Hematopoietic multipotent progenitor cell treated with erythropoietin and hydrocortisone succinate and interleukin-3 and kit ligand, for 8 days (in vitro differentiated cells): ENCODE results near the gene ASPG.

ENCODE experiments used
- DNase-seq: peaks from one replicate; pipeline ENCODE4 v3.0.0-alpha.2; 2015

ASPG gene

DNA sequence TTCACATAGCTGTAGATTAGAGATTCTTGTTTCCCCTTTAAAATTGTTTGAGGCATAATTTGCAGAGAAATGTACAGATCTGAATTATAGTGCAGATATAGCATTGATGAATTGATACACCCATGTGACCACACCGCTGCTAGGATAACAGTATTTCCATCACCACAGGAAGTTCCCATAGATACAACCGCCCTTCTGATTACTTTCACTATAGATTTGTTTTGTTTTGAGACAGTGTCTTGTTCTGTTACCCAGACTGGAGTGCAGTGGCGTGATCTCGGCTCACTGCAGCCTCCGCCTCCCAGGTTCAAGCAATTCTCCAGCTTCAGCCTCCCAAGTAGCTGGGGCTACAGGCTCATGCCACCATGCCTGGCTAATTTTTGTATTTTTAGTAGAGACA lies 8.8 kb upstream of the ASPG start:
- no peak for DNase-seq

DNA sequence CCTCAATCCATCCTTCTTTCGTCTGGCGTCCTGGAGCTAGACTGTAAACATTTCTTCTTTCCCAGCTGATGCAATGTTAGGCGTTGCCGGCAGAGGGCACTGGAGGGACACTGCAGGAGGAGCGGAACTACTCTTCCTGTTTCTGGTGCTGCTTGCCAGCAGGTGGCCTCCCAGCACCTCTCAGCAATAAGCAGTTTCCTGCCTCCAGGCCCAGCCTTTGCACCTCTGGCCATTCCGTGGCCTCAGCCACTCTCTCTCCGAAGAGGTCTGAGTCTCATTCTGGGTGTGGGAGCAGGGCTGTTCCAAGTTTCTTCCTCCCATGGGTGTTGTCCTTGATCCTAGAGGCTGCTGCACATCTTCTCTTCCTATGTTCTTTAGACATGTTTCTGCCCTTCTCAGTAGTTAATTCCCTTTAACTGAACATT lies 7.5 kb upstream of the ASPG start:
- peak; percentile 90 for DNase-seq

GRCh38 chr14:104080376-104081260 lies 4.9 kb upstream of the ASPG start:
- no peak for DNase-seq

DNA sequence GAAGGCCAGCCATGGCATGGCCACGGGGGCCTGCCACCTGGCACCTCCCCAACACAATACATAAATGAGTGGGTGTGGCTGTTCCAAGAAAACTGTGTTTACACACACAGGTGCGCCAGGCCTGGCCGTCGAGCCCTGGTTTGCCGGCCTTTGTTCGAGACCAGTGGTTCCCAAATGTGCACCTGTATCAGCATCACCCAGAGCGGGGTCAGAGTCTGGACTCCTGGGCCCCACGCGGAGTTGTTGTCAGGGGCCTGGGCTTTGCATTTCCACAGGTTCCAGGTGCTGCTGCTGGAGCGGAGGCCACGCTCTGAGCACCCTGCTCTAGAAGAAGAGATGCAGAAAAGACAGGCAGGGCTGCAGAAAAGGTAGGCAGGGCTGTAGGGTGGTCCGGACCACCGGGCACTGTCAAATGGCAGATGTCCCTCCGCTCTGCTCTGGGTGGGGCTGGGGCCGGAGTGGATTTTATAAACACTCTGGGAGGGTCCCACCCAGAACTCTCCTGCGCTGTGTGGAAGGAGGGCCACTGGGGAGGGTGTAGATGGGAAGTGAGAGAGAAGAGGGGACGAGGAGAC lies 4.2 kb upstream of the ASPG start:
- DNase-seq = no peak

DNA sequence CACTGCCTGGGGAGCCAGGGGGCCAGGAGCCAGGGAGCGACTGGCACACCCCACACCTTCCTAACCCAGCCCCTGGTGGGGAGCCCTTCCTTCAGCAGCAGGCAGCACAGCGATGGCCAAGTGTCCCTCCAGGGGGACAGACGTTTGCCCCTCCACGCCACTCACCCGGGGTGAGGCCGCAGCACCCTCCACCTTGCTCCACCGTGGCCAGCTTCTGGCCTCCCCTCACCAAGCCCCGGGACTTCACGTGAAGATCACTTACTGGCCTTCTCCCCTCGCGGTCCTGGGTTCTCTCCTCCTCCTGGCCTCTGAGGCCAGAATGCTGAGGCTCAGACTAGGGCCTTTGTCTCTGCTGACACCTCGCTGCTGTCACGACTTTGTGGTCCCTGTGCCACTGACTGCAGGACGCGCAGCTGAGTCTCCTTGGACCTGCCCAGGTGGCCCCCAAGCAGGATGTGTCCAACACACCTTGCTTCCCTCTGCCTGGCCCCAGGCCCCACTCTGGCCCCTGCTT lies 3.5 kb upstream of the ASPG start:
- DNase-seq = no peak

GRCh38 chr14:104082807-104083206 lies 2.7 kb upstream of the ASPG start:
- no peak for DNase-seq

- DNase-seq = no peak
Observed at GRCh38 chr14:104084251-104085002, 1.1 kb upstream of the ASPG start.

- no peak for DNase-seq
Observed at GRCh38 chr14:104085889-104086201, 345 bp downstream of the ASPG start.

- DNase-seq = no peak
Observed at GRCh38 chr14:104086210-104086660, 735 bp downstream of the ASPG start.

DNA sequence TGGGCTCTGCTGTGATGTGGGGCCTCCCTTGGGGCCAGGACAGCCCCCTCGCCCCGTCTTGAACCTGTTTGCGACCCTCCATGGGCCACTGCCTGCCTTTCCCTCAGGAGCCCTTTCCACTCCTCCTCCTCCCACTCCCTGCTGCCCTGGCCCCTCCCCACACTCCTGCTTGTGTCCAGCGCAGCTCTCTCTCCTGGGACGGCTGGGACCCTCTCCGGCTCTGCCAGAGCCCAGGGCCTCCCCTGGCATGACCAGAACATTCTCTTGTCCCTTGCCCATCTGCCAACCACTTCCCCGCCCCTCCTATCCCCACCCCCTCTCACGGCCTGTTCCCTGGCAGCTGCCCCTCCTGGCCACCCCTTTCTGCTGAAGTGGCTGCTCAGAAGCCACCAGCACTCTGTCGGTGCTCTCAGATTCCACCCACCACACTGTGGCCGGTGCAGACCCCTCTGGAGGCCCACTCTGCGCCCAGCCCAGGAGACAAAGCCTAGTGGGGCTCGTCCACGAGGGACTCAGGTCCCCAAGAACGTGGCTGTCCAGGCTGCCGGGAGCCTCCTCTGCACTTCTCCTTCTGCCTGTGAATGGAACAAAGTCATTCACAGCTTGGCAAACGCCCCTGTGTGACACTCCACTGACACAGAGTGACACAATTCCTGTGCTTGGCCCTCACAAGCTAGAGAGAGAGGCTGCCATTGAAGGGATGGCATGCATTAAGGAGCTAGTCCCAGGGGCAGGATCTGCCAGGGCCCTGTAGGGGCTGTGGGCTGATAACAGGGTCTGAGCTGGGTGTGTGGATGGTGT lies 1.4 kb downstream of the ASPG start:
- DNase-seq = no peak

DNA sequence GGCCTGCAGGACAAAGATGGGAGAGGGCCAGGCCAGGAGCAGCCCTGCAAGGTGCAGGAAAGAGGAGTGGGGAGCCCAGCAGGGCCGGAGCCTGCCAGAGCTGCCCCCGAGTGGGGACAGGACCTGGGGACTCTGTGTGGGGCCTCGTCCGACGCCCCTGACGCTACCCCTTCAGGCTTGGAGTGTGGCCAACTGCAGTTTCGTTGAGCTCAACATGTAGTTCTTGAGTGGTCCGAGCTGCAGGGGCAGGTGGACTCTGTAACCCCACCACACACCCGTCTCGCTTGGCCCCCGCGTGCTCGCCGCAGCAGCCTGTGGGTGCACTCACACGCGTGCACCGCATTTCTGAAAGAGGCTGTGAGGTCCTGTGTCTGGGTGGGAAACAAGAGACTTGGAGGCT lies 2.0 kb downstream of the ASPG start:
- DNase-seq = no peak

DNA sequence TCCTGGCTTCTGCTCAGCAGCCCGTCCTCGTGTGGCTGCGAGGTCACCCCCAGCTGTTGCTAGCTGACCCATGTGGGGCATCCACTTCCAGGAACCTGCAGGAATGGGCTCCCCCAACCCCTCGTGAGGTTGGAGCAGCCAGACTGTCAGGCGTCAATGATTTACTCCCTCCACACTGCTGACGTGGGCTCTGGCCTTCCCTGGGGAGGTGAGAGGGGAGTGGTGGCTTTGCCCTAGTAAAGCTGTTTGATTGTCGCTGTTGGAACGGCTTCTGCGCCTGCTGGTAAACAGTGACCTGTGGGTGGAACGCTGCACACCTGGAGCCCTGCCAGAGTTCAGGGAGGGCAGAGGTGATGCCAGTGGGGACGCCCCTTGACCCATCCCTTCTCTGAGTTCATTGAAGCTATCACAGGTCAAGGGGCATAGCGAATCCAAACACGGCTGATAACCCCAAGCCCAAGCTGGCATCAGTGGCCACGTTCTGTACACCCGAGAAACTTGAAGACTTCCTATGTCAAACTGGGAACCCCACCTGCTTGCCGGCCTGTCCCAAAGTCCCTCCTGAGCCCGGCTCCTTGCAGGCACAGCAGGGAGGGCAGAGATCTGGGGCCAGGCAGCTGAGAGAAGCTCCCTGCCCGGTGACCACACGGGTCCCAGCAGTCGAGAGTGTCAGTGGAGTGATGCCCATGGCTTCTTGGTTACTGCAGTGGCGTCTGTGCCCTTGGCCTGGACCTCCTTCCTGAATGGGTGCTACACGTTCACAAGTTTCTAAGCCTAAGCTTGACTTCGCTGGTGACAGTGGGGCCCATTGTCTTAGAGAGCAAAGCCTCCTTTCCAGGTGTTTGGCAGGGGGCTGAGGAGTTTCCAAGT lies 2.7 kb downstream of the ASPG start:
- DNase-seq = no peak

DNA sequence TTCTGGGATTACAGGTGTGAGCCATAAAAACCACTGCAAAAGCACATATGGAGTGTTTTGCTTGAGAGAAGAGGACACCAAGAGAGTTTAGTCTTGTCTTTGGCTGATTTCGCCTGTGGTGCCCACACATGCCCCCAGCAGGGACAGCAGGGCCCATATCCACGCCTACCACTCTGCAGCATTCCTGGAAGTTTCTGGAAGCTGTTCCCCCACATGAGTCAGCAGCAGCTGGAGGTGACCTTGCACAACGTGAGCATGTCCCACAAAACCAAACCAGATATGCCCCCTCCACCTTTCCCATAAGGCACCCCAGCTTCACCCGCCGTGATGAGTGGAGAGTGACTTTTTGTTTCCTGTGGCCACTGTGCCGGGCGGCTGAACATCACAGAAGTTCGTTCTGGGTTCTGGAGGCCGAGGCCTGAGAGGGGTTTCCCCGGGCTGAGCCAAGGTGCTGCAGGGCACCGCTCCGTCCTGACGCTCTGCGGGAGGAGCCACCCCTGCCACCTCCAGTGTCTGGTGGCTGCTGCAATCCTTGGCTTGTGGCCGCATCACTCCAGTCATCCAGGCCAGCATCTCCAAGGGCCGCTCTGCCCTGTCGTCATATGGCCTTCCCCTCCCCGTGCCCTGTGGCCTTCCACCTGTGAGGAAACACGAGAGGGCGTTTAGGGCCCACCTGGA lies 4.7 kb downstream of the ASPG start:
- DNase-seq = no peak

DNA sequence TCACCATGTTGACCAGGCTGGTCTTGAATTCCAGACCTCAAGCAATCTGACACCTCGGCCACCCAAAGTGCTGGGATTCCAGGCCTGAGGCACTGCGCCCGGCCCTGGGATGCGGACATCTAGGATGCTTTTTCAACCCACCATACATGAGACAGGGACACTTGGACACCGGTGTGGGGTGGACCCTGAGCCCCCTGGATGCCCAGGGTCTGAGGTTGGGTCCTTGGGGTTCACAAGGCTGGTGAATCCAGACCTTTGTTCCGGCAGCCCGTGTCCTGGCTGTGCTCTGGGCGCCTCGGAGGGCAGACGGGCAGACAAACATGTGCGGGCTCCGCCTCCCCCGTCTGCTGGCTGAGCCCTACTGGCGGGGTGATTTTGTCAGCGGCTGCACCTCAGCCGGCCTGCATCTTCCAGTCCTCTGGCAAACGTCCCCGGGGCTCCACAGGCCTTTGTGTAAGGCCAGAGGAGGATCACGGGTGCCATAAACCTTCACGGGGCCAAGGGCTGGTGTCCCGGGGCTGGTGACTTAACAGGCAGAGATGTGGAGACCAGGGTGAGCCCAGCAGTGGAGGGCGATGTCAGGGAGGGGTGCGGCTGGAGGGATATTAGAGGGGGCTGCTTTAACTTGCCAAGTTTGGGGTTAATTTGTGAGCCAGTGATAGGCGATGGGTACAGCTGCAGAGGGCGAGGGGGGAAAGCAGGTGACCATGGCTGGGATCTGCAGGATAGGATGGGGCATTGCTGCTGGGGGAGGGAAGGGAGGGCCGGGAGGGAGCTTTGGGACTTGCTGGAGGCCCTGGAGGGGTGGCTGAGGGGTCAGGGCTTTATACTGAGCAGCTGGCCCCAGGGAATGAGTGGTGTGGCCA lies 5.8 kb downstream of the ASPG start:
- no peak for DNase-seq

GRCh38 chr14:104091927-104092771 lies 6.6 kb downstream of the ASPG start:
- no peak for DNase-seq

DNA sequence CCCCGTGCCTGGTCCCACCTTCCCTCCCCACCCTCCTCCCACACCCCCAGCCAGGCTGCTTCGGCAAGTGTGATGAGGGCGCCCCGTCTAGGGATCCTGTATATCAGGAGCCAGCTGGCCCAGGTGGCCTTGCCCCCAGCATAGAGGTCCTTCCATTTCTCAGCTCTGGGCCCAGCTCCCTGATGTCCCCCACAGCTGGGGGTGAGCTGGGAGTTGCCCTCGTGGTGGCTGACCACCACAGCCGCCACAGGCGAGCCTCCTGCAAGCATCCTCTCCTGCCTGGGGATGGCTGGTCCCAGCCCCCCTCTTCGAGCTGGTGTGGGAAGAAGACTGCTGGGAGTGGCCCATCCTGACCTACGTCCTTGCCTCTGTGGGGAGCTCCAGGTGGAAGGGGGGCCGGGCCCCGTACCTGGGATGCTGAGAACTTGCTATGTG lies 7.4 kb downstream of the ASPG start:
- no peak for DNase-seq

DNA sequence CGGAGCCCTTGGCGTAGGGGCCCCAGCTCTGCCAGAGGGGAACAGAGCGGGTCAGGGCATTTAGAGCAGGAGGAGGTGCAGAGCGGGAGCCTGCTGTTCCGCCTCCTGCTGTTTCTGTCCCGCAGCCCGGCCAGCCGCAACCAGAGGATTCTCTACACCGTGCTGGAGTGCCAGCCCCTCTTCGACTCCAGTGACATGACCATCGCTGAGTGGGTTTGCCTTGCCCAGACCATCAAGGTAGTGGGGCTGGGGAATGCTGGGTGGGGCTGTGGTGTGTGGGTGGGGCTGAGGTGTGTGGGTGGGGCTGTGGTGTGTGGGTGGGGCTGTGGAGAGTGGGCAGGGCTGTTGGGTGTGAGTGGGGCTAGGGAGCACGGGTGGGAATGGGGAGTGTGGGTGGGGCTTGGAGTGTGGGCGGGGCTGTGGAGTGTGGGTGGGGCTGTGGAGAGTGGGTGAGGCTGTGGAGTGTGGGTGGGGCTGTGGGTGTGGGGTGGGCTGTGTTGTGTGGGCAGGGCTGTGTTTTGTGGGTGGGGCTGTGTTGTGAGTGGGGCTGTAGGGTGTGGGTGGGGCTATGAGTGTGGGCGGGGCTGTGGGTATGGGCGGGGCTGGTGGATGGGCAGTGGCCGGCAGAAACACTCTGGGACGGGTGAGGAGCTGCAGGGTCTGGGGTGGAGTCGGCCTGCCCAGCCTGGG lies 8.0 kb downstream of the ASPG start:
- DNase-seq = peak; percentile 26

DNA sequence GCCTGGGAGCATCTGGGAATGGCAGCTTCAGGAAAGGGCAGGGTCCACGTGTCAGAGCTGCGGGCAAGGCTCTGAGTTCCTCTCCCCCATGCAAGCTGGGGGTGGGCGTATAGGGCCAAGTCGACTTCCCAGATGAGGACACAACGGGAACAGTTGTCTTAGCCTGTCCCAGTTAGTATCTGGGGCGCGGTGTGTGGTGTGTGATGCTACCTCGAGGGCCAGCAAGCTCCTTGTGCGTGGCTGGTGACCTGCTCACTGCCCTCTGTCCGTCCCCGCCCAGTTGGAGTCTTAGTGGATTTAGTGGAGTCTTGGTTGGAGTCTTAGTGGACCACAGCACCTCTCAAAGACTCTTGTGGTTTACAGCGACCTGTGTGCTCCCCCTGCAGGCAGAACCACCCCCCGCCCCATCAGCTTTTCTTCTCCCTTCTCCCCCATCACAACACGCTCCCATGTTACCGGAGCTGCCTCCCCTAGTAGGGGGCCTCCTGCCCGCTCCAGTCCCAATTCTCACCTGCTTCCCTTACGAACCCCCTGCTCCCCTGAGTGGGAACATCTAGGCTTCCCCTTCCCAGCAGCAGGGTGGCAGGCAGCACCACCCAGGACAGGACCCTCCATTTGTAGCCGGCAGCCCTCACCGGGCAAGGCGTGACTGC lies 8.7 kb downstream of the ASPG start:
- no peak for DNase-seq
